Measurements from ENCODE around the gene PHLDB3.

Gene PHLDB3

GRCh38 chr19:43439709-43440063 is 64.9 kb downstream of the PHLDB3 start:
- no peak for TF ChIP-seq CTCF (IDR thresholded peaks at IDR 0.05)

GRCh38 chr19:43439032-43439708 is 65.4 kb downstream of the PHLDB3 start:
- TF ChIP-seq CTCF (IDR thresholded peaks at IDR 0.05): no peak

- no peak for TF ChIP-seq CTCF (IDR thresholded peaks at IDR 0.05)
These were observed 66.1 kb downstream of the PHLDB3 start for GRCh38 chr19:43438291-43439031.

- TF ChIP-seq CTCF (IDR thresholded peaks at IDR 0.05): no peak
These were observed 66.8 kb downstream of the PHLDB3 start for GRCh38 chr19:43437712-43438111.

GRCh38 chr19:43435775-43436174 is 68.8 kb downstream of the PHLDB3 start:
- no peak for TF ChIP-seq CTCF (IDR thresholded peaks at IDR 0.05)

- TF ChIP-seq CTCF (IDR thresholded peaks at IDR 0.05): no peak
These were observed 70.9 kb downstream of the PHLDB3 start for GRCh38 chr19:43433689-43434088.

- no peak for TF ChIP-seq CTCF (IDR thresholded peaks at IDR 0.05)
These were observed 71.2 kb downstream of the PHLDB3 start for GRCh38 chr19:43433358-43433673.

All from LNCAP (cell line).